Smooth muscle cell (in vitro differentiated cells): ENCODE measurements around the gene RANBP10. TPM values are rescaled to one million over a fixed set of nuclear protein-coding genes. Genes with fewer than 3 reads are reported as not detected.

ENCODE experiments used
- DNase-seq: peaks from one replicate; lab custom pipeline; 2025; ENCODE audit not compliant: unreplicated experiment; lab: John Stamatoyannopoulos, UW
- H2AFZ ChIP-seq: fragments of 200-600 bp; sonication (generic); 2 replicates; pipeline ENCODE4 v1.6.0; 2016; ENCODE audit warnings: antibody characterized with exemption, low read depth, mild to moderate bottlenecking
- H3F3A ChIP-seq: fragments of 200-600 bp; sonication (generic); 2 replicates; pipeline ENCODE4 v1.6.0; 2017; ENCODE audit warnings: antibody characterized with exemption, low read depth
- H3K27ac ChIP-seq: fragments of 200-600 bp; sonication (generic); 2 replicates; pipeline ENCODE4 v1.5.1; 2016; ENCODE audit warnings: low read depth, mild to moderate bottlenecking
- H3K27me3 ChIP-seq: fragments of 200-600 bp; sonication (generic); 2 replicates; pipeline ENCODE4 v1.6.1; 2016; ENCODE audit warnings: low read depth, mild to moderate bottlenecking
- H3K36me3 ChIP-seq: fragments of 200-600 bp; sonication (generic); 2 replicates; pipeline ENCODE4 v1.5.1; 2016; ENCODE audit warnings: low read depth
- H3K4me1 ChIP-seq: fragments of 200-600 bp; sonication (generic); 2 replicates; pipeline ENCODE4 v1.5.1; 2016; ENCODE audit warnings: low read depth
- H3K4me2 ChIP-seq: fragments of 200-600 bp; sonication (generic); 2 replicates; pipeline ENCODE4 v1.6.0; 2016; ENCODE audit warnings: mild to moderate bottlenecking
- H3K4me3 ChIP-seq: fragments of 200-600 bp; sonication (generic); 2 replicates; pipeline ENCODE4 v1.5.1; 2016; ENCODE audit warnings: mild to moderate bottlenecking
- H3K79me2 ChIP-seq: fragments of 200-600 bp; sonication (generic); 2 replicates; pipeline ENCODE4 v1.6.0; 2016; ENCODE audit warnings: low read depth, mild to moderate bottlenecking
- H3K9ac ChIP-seq: fragments of 200-600 bp; sonication (generic); 2 replicates; pipeline ENCODE4 v1.6.0; 2016; ENCODE audit warnings: low read depth
- H3K9me3 ChIP-seq: fragments of 200-600 bp; sonication (generic); replicated peaks from 2 replicates; pipeline ENCODE4 v1.5.1; 2016; ENCODE audit warnings: low read depth
- H4K20me1 ChIP-seq: fragments of 200-600 bp; sonication (generic); 2 replicates; pipeline ENCODE4 v1.6.0; 2016; ENCODE audit warnings: low read depth
- WGBS: methylation state at CpG from one replicate; pipeline ENCODE4 v1.1.7; 2016; ENCODE audit warnings: low lambda C conversion rate; 5-methylcytosine and 5-hydroxymethylcytosine counted together
- polyA plus RNA-seq: library from polyadenylated mRNA; unstranded; fragments of >200 nt; fragmentation: Nextera tagmentation; extraction: Ambion mirVana; gene quantifications from 2 replicates; pipeline ENCODE4 v1.2.1, GENCODE V29; 2016
- total RNA-seq: library from RNA; depleted of rRNA; stranded (reverse); fragments of >200 nt; gene quantifications from 2 replicates; pipeline ENCODE4 v1.2.3, GENCODE V29; 2014
- TF ChIP-seq, protein P1 (sequence below): fragments of 200-600 bp; sonication (generic); IDR thresholded peaks from 2 replicates; pipeline ENCODE4 v1.5.1; 2017; ENCODE audit warnings: borderline replicate concordance, mild to moderate bottlenecking, antibody characterized with exemption; ENCODE audit not compliant: insufficient read depth, poor library complexity, severe bottlenecking

The RANBP10 gene
- total and polyA plus RNA-seq, 2 experiments from 2014 or later = 4.6 to 5.9 TPM

DNA sequence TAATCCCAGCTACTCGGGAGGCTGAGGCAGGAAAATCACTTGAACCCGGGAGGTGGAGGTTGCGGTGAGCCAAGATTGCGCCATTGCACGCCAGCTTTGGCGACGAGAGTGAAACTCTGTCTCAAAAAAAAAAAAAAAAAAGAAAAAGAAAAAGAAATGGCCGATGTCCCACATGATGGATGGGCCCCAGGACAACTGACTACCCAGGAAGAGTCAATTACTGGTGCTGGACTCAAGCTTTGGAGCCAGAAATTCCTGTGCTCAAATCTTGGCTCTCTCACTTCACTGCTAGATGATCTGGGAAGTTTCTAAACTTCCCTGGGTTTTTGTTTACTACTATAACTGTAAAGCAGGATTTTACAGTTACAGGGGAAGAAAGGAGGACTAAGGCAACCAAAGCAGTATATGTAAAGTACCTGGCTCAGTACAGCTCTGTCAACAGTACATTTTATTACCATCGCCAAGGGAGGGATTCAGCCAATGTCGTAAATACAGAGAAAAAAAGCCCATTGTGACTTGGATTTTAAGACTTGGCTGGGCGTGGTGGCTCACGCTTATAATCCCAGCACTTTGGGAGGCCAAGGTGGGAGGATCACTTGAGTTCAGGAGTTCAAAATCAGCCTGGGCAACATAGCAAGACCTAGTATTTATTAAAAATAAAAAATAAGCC is 127.9 kb downstream of the RANBP10 start:
- Histone ChIP-seq H3F3A (no peaks in the 10 kb centered on the region), H2AFZ (no peak overlapping the region), H3K4me2 (no peak overlapping the region), H3K27ac (peak overlapping the region; percentile 52), H3K4me3 (no peak overlapping the region), H3K9ac (no peak overlapping the region), H3K4me1 (no peaks in the 10 kb centered on the region), H3K36me3 (no peaks in the 10 kb centered on the region), H3K79me2 (no peaks in the 10 kb centered on the region), H4K20me1 (no peaks in the 10 kb centered on the region), H3K27me3 (no peaks in the 10 kb centered on the region), H3K9me3 (no peaks in the 10 kb centered on the region)
- 87% methylated on average over 9 of the region's 12 CpGs for WGBS
- DNase-seq = no peak
- TF ChIP-seq, protein P1, sequence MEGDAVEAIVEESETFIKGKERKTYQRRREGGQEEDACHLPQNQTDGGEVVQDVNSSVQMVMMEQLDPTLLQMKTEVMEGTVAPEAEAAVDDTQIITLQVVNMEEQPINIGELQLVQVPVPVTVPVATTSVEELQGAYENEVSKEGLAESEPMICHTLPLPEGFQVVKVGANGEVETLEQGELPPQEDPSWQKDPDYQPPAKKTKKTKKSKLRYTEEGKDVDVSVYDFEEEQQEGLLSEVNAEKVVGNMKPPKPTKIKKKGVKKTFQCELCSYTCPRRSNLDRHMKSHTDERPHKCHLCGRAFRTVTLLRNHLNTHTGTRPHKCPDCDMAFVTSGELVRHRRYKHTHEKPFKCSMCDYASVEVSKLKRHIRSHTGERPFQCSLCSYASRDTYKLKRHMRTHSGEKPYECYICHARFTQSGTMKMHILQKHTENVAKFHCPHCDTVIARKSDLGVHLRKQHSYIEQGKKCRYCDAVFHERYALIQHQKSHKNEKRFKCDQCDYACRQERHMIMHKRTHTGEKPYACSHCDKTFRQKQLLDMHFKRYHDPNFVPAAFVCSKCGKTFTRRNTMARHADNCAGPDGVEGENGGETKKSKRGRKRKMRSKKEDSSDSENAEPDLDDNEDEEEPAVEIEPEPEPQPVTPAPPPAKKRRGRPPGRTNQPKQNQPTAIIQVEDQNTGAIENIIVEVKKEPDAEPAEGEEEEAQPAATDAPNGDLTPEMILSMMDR = no peak

DNA sequence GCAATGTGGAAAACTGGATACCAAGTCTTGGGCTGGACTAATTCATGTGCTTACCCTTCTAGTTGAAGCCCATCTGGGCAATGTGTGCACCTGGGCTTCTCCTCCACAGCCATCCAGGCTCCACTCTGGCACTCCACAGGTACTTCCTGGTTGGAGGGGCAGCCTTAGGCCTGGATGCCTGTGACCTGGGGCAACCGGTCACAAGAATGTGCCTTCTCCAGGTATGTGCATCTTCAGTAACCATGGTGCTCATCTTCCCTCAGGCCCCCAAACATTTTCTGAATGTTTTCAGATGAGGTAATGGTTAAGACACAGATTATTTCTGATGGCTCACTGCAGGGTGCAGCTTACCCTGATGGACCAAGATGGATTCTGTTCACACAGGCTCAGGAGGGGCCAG is 128.6 kb downstream of the RANBP10 start:
- Histone ChIP-seq H3K4me1 (no peaks in the 10 kb centered on the region), H2AFZ (no peak overlapping the region), H3K4me3 (no peak overlapping the region), H3K9me3 (no peaks in the 10 kb centered on the region), H3K4me2 (no peak overlapping the region), H3K27me3 (no peaks in the 10 kb centered on the region), H4K20me1 (no peaks in the 10 kb centered on the region), H3F3A (no peaks in the 10 kb centered on the region), H3K9ac (no peak overlapping the region), H3K27ac (peak overlapping the region; percentile 63), H3K36me3 (no peaks in the 10 kb centered on the region), H3K79me2 (no peaks in the 10 kb centered on the region)
- no peak for DNase-seq
- TF ChIP-seq, protein P1 = no peak
- 50% methylated on average over 1 of the region's 1 CpG for WGBS

DNA sequence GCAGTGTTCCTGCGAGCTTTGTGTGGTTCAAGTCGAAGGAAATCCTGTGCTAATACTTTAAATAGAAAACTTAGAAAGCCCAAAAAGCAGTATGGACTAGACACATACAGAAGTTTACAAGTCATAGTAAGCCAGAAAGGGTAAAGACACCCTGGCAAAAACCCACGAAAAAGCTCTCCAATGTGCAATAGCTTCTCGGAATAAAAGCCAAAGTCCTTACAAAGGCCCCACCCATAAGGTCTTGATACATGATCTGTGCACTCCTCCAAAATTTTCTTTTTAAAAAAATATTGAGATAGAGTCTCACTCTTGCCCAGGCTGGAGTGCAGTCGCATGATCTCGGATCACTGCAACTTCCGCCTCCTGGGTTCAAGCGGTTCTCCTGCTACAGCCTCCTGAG is 129.4 kb downstream of the RANBP10 start:
- WGBS = 88% methylated on average over 8 of the region's 8 CpGs

More for the DNA sequence above, 129.4 kb downstream of the RANBP10 start:
- H3K27me3 ChIP-seq = no peaks in the 10 kb centered on the region
- no peaks in the 10 kb centered on the region for H3K36me3 ChIP-seq
- no peaks in the 10 kb centered on the region for H3K9me3 ChIP-seq
- no peaks in the 10 kb centered on the region for H3K4me1 ChIP-seq
- H3K79me2 ChIP-seq = no peaks in the 10 kb centered on the region
- H3K9ac ChIP-seq = no peak overlapping the region
- no peak for DNase-seq
- peak overlapping the region; percentile 63 for H3K27ac ChIP-seq
- H2AFZ ChIP-seq = no peak overlapping the region
- H3K4me3 ChIP-seq = no peak overlapping the region
- TF ChIP-seq, protein P1 = no peak
- no peaks in the 10 kb centered on the region for H3F3A ChIP-seq
- no peak overlapping the region for H3K4me2 ChIP-seq
- H4K20me1 ChIP-seq = no peaks in the 10 kb centered on the region
